Embryonic facial prominence (tissue), 1 donor: ENCODE measurements around the gene CAT.

Experiments
- DNase-seq: peaks from one replicate; pipeline ENCODE4 v3.0.0-alpha.2; 2016; ENCODE audit errors: extremely low spot score

The CAT gene

DNA sequence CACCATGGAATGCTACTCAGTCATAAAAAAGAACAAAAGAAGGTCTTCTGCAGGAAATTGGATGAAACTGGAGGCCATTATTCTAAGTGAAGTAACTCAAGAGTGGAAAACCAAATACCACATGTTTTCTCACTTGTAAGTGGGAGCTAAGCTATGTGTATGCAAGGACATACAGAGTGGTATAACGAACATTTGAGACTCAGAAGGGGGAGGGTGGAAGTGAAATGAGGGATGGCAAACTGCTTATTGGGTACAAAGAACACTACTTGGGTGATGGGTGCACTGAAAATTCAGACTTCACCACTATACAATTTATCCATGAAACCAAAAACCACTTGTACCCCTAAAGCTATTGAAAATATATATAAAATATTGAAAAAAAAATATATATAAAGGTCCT, 13.4 kb upstream of the CAT start:
- DNase-seq: no peak

DNA sequence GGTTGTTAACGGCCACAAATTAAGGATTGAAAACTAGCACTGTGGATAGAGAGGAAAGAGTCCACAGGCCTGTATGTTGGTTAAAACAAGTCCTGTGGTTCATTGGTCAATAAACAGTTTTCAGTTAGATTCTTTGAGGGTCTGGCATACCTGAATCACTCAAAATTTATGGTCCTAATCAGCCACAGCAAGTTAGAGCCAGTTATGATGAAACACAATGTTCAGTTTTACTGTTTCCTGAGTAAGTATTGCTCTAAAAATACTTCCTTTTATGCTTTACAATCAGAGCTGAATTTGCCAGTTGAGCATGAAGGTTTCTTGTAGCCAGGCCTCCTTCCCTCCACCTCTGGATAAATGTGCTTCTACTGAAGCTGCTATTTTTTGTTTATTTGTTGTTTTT, 12.9 kb upstream of the CAT start:
- no peak for DNase-seq

DNA sequence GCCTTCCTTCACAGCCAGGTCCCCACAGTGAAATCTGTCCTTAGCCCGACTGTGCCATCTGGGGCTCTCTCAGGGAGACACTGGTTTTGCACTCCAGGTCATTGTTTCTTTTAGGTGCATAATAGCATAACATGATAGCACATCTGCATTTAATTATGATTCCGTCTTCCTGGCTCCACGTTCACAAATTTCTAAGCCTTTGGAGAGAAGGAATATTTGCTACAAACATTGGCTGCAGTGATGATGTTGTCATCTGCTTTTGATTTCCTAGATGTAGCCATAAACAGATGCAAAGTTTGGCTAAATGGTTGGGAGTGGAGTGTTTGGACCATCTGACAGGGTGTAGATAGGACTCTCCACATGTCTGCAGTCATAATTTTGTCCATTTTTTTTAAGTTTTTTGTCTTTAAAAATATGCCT, 12.0 kb upstream of the CAT start:
- DNase-seq: peak; percentile 54

DNA sequence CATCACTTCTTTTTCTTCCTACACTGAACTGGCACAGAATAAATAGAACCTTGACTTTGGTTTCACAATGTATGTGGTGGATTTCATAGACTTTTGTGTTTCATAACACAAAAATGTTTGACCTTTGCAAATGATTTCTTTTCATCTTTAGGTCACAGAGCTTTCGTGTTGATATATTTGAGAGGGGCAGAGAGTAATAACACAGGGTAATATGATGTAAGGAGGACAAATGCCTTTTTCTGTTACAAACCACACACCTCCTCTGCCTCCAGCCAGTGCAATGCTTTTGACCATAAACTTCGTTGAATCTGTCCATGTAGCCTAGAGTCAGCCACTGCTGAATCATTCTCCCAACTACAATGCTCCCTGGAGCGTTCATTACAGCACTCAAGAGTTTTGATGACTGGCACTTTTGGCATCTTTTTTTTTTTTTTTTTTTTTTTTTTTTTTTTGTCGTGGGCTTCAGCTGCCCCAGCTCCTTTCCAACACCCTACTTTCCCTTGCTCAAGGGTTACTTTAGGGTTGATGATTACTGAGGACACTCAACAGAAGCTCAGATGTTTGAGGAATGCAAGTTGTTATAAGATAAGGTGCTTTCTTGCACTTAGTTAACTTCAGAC, 11.4 kb upstream of the CAT start:
- DNase-seq: no peak

DNA sequence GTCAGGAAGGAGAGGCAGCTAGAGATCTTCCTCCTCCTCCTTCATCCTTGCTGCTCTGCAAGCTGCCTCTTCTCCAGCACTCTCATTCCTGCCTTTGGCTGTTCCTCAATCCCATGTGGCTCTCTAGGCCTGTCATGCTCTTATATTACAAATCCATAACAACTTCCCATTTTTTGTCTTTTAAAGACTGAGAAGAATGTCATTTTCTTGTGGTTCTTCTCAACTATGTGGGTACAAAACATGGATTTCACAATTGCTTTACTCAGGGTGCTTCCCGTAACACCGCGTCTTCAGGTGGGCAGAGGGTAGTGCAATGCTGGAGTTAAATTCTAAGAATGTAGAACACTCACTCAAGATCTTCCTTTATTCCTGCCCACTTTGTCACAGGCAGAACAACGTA, 6.8 kb upstream of the CAT start:
- DNase-seq: no peak

DNA sequence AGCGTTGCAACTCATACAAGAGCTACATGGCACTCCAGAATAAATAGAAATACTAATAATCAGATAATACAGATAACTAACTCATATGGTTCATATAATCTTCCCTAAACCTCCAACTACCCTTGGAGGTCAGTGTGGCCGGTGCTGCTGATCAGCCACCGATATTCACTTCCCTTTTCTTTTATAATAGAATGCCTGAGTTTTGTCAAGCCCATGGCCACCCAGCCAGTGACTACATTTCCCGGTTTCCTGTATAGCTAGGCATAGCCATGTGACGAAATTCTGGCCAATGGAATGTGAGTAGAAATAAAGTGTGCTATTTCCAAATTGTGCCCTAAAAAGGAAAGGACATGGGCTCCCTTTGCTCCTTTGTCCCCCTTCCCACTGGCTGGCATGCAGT, 5.9 kb upstream of the CAT start:
- no peak for DNase-seq

DNA sequence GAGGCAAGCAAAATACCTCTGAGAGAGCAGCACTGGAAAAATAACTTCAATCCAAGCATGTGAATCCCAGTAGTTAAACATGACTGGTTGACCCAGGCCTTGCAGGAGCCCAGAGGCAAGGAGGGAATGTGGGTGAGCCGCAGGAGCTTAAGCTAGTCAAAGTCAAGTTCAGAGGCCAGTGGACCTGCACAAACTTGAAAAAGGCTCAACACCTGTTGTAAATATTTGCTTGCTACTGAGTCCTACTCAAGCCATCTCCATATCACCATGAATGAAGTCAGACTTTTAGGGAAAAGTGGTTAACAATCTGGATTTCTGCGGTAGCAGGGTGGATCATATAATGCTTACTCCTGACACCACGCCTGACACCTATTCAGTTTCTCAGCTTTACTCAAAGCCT, 4.8 kb upstream of the CAT start:
- no peak for DNase-seq

DNA sequence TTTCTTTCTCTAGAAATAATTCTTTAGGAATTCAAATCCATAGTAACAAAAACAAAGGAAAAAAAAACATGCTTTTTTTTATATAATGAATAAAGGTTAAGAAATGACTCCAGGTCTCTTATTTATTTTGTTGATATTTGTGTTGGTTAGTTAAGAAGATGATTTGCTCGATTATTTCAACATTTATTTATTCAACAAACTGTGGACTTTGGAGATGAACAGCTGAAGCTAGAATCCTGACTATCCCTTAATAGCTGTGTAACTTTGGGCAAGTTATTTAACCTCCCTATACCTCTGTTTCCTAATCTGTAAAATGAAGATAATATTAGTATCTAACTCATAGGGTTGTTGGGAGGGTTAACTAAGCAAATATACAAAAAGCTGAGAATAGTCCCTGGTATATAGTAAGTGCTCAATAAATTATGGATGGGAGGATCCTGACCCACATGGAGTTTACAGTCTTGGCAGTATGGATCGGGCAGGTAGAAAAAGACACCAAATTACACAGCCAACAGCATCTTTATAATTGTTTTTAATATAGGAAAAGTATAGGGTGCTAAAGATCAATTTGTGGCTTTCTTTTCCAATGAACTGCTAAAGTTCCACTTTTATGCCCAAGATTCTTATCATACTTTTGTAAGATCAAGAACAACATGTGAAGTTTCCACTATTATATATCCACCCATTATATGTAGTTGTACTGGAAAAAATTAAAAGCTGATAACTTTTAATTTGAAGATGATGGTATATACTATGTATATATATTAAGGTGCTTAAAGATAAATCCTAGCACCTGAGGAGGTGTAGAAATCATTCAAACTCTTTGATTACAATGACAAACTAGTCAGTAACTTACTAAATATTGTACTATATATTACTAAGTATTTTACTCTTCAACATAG, 1.3 kb upstream of the CAT start:
- DNase-seq: no peak

DNA sequence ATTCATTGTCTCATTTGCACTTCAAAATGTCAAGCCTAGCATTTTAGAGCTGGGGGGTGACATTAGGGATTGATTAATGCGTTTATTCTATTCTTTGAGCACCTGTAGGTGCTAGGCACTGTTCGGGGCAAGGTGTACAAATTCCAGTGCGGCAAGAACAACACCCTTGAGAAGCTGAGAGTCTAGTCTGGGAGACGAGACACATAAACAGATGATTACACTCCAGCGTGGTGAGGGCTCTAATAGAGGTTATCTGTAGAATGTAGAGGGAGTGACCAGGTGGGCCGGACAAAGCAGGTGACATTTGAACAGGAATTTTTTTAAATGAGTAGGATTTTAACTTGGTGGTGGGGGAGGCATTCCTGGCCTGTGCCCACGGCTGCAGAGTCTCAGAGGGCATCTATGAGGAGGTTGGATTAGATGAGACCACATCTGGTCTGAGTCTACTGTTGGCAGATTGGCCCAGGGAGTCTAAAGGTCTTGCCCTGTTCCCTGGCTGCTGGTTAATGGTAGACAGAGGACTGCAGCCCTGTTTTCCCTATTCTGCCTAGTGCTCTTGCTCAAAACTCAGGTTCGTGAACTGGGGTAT, 970 bp downstream of the CAT start:
- DNase-seq: no peak

DNA sequence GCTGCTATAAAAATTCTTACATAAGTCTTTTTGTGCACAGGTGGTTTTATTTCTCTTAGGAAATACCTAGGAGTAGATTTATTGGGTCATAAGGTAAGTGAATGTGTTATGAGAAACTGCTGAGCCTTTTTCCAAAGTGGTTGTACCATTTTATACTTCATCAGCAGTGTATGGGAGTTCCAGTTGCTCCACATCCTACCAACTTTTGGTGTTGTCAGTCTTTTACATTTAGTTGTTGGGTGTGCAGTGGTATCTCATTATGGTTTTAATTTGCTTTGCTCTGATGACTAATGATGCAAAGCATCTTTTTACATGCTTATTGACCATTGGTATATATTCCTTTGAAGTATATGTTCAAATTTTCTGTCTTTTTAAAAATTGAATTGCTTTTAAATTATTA, 3.1 kb downstream of the CAT start:
- DNase-seq: no peak

DNA sequence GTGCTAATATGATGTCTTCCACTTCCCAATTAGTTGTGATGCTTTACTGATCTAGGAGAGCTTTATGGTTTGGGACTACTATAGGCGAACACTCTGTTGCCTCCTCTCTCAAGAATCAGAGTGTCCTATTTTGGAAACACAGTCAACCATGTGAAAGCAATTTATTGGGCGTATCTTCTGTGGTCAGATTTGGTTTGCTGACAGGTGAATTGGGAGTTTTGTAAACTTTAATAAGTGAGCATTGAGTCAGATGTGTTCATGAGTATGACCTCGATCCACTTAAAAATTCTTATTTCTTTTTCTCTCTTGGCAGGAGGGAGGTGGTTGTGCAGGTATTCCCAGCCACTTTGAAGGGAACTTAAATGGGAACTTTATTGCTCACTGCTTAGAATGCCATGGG, 4.4 kb downstream of the CAT start:
- no peak for DNase-seq

DNA sequence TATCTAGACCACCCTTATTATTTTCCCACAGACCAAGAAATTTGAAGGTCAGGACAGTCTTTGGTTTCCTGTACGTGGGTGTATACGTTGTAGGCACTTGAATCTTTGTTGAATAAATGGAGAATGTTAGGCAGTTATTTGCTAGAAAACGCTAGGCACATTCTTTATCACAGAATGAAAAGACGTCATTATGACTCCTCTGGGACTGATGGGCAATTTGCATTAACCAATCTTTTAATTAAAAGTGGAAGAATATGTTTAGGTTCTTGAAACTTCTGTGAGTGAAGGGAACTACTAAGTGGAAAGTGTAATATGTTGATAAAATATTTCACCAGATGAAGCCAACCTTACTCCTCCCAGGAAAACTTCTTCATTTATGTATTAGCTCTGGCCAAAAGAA, 5.7 kb downstream of the CAT start:
- no peak for DNase-seq

DNA sequence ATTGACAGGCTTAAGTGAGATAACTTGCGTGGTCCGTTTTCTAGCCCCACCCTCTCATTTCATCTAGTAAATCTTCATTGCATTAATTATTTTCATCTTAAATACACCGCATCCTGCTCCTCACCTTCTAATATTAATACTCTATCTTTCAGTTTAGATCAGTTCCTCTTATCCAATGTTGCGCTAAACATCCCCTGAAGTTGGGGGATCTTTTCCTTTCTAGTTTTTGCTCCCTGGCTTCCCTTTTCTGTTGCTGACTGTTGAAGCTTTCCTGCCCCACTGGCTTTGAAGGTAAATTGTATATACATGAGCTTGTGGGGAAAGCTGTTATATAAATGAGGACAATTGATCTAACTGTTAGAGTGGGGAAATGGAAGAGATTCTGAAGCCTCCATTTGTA, 7.2 kb downstream of the CAT start:
- no peak for DNase-seq

DNA sequence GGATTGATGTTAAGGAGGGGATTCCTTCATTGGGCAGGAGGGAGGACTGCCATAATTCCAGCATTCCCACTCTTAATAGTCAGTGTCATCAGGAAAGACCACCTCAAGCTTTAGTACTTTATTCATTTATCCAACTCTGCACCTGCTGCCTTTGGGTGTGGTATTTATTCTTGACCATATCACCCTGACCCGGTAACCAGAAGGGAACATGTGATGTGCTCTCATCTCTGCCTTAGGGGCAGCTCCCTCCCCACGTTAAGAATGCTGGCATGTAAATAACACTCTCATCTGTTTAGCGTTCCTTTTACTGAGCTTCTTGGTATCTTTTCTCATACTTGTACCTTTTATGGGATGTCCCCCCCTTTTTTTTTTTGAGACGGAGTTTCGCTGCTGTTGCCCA, 7.7 kb downstream of the CAT start:
- DNase-seq: no peak

DNA sequence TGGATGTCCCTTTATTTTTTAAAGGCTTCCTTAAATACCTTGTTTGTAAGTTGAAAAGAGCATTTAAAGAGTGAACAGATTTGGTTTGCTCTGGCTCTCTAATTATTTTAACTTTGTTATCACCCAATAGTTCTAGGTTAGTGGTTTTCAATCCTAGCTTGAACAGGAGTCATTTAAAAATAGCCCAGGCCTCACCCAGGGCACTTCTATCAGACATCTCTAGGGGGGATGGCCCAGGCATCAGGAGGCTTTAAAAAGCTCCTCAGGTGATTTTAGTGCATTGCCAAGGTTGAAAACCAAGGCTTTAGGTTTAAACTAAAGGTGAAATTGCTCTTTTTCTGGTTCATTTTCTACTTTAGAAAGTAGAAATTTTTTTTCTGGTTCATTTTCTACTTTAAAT, 8.3 kb downstream of the CAT start:
- no peak for DNase-seq

DNA sequence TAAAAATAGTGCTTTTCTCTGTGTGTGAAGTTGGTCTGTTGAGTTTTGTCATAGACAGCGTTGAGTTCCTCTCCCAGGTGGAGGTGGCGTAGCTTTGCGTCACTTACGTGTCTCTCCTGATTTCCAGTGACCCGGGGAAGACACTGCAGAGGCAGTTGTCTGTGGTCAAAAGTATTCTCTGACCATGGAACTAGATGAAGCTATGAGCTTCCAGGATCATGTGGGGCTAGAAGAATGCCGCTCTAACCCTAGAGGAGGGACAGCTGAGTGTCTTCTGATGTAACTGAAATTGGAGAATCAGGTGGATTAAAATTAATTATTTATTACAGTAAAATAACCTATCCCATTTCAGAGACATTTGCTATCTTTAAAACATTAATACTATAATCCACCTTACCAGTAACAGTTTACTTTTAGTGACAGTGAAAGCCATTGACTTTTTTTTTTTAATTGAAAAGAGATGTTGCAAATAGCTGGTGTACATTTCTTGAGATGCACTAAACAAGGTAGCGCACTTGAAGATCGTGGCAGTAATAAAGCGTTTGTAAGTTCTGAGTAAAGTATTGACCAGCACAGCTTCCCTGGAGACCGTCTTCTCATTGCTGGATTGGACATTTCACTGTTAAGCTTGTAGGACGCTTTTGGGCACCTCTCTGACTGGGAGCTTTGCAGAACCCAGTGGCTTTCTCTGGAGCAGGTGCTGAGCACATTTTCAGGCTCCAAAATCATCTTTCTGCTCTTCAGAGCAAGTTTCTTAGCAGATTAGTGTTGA, 9.7 kb downstream of the CAT start:
- no peak for DNase-seq

DNA sequence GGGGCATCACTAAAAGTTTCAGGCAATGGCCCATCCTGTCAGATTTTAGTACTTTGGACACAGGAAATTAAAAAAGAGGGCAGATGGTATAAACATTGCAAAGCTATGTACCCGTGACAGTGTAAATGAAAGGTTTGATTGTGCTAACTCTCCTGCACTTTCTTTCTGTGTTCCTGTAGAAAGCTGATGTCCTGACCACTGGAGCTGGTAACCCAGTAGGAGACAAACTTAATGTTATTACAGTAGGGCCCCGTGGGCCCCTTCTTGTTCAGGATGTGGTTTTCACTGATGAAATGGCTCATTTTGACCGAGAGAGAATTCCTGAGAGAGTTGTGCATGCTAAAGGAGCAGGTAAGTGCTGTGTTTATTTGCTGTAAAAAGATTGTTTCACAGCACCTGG, 10.3 kb downstream of the CAT start:
- no peak for DNase-seq

DNA sequence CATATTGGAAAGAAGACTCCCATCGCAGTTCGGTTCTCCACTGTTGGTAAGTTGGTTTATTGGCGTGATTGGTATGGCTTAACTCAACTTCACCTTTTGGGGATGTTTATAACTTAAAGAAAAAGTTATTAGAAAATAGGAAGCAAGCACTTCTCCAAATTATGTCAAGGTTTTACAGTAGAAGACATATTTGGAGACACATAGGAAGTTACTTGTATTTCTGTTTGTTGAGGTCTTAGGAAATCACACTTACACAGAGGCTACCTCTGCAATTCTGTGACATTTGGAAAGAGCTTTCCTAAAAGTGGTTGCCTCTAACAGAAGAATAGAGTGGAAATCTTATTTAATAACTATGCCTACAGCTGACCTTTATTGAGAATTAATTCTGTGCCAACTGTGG, 12.3 kb downstream of the CAT start:
- DNase-seq: no peak

DNA sequence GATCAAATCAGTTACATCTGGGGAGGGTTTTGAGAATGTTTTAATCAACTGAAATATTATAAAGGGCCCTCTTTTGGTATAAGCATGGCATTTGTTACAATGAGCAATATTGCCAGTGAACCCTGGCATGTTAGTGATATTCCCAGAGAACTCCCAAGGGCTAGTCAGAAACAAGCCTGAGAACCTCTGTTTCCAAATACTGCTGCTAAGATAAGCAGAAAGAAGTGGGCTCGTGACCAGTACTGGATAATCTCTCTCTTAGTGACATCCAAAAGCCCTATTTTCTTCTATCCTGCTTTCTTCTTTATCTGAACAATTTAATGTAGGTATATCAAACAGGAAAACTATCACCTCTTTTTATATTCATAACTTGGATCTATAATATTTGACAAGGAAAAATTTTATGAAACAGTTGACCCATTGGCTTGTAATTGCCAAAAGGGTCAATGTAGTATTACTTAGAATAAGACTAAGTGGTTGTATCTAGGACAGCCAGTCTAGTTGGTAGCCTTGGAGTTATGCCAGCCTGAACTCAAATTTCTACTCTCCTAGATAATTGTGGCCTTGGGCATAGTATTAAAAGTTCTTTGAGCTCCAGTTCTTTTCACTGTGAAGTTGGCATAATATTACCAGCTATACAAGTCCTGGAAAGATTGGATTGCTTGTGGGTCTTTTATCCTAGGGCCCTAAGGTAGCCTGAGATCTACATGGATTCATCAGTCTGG, 15.7 kb downstream of the CAT start:
- no peak for DNase-seq

DNA sequence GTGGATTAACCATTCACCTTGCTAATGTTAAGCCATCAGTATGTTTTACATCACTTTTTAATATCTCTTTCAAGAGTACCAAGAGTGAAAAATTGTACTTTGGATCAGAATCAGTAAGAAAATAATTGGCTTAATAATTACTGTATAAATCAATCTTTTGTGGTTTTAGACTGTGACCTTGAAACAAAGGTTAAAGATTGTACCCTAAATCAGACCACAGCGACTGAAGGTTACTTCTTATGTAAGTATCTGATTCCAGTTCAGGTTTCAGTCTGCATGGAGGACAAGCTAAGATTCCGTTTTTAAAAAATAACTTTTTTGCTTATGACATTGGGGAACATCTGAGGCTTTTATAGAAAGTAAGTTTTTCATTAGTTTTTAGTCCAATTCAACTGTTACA, 18.9 kb downstream of the CAT start:
- no peak for DNase-seq

DNA sequence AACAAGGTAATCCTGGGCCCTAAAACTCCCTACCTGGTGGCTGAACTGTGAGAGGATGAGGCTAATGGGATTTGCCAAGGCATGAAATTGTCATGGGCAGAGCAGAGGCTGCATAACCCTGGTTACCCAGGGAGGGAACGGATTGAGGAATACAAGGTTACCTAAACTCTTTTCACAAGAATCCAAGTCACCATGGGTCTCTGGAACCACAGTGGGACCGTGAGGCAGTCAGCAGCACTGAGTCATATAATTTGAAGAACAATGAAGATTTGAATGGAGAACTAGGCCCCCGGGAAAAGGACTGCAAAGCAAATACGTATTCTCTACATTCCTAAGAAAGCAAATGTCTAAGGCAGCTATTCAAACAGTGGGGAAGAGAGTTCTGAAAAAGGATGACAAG, 19.8 kb downstream of the CAT start:
- no peak for DNase-seq
